Neural progenitor cell (in vitro differentiated cells): ENCODE results near the gene FLT4. TPM values are rescaled to one million over a fixed set of nuclear protein-coding genes. Genes with fewer than 3 reads are reported as not detected.

ENCODE experiments used
- DNase-seq: peaks from one replicate; pipeline ENCODE4 v3.0.0-alpha.2; 2016; ENCODE audit warnings: low spot score
- H2AFZ ChIP-seq: fragments of 200-600 bp; sonication (generic); replicated peaks from 2 replicates; pipeline ENCODE4 v1.6.1; 2016; ENCODE audit warnings: antibody characterized with exemption
- H3F3A ChIP-seq: fragments of 200-600 bp; sonication (generic); 2 replicates; pipeline ENCODE4 v1.6.1; 2016; ENCODE audit warnings: antibody characterized with exemption, low read depth
- H3K27ac ChIP-seq: fragments of 200-600 bp; sonication (generic); 2 replicates; pipeline ENCODE4 v1.5.1; 2016; ENCODE audit warnings: mild to moderate bottlenecking
- H3K27me3 ChIP-seq: fragments of 200-600 bp; sonication (generic); 2 replicates; pipeline ENCODE4 v1.6.1; 2016; ENCODE audit warnings: mild to moderate bottlenecking, moderate library complexity
- H3K36me3 ChIP-seq: fragments of 200-600 bp; sonication (generic); 2 replicates; pipeline ENCODE4 v1.5.1; 2016
- H3K4me1 ChIP-seq: fragments of 200-600 bp; sonication (generic); 2 replicates; pipeline ENCODE4 v1.6.1; 2016; ENCODE audit warnings: mixed run types
- H3K4me2 ChIP-seq: fragments of 200-600 bp; sonication (generic); 2 replicates; pipeline ENCODE4 v1.6.1; 2016
- H3K4me3 ChIP-seq: fragments of 200-600 bp; sonication (generic); 2 replicates; pipeline ENCODE4 v1.5.1; 2016
- H3K79me2 ChIP-seq: fragments of 200-600 bp; sonication (generic); 2 replicates; pipeline ENCODE4 v1.6.1; 2016; ENCODE audit warnings: low read depth
- H3K9ac ChIP-seq: fragments of 200-600 bp; sonication (generic); 2 replicates; pipeline ENCODE4 v1.6.1; 2016
- H3K9me3 ChIP-seq: fragments of 200-600 bp; sonication (generic); 2 replicates; pipeline ENCODE4 v1.5.1; 2016; ENCODE audit warnings: low read depth
- H4K20me1 ChIP-seq: fragments of 200-600 bp; sonication (generic); 2 replicates; pipeline ENCODE4 v1.6.1; 2016; ENCODE audit warnings: low read depth
- H3K27ac Mint-ChIP-seq: 3 replicates; pipeline ENCODE4 v1.8.0; 2021; ENCODE audit warnings: mixed read lengths
- H3K27me3 Mint-ChIP-seq: 2 replicates; pipeline ENCODE4 v1.8.0; 2022; ENCODE audit warnings: low read depth, mild to moderate bottlenecking, inconsistent platforms, moderate library complexity, mixed read lengths; ENCODE audit not compliant: insufficient read depth
- H3K36me3 Mint-ChIP-seq: 3 replicates; pipeline ENCODE4 v1.8.0; 2021; ENCODE audit warnings: mixed read lengths
- H3K4me1 Mint-ChIP-seq: 3 replicates; pipeline ENCODE4 v1.8.0; 2021; ENCODE audit warnings: mixed read lengths
- H3K4me3 Mint-ChIP-seq: 3 replicates; pipeline ENCODE4 v1.8.0; 2021; ENCODE audit warnings: mild to moderate bottlenecking, moderate library complexity, mixed read lengths
- H3K9me3 Mint-ChIP-seq: 3 replicates; pipeline ENCODE4 v1.8.0; 2020; ENCODE audit warnings: mixed read lengths
- CTCF ChIP-seq: fragments of 200-600 bp; sonication (generic); IDR thresholded peaks from 2 replicates; pipeline ENCODE4 v1.5.1; 2017; ENCODE audit warnings: antibody characterized with exemption, mild to moderate bottlenecking
- EZH2 ChIP-seq: fragments of 200-600 bp; sonication (generic); IDR thresholded peaks from 2 replicates; pipeline ENCODE4 v1.6.1; 2017; ENCODE audit warnings: antibody characterized with exemption, mild to moderate bottlenecking, moderate library complexity
- EZH2phosphoT487 ChIP-seq: fragments of 200-600 bp; sonication (generic); IDR thresholded peaks from 2 replicates; pipeline ENCODE4 v1.6.1; 2017; ENCODE audit warnings: antibody characterized with exemption
- total RNA-seq: library from RNA; depleted of rRNA; stranded (reverse); fragments of >200 nt; gene quantifications from 2 replicates; pipeline ENCODE4 v1.2.3, GENCODE V29; 2015; ENCODE audit warnings: low replicate concordance

FLT4 gene
- total RNA-seq, 1 donor from 2014 or later = 2.3 TPM

GRCh38 chr5:180692429-180692828 lies 43.0 kb upstream of the FLT4 start:
- DNase-seq = no peak
- Histone ChIP-seq H3K9ac (no peak overlapping the region), H3K4me2 (no peak overlapping the region), H3K9me3 (no peaks in the 10 kb centered on the region), H4K20me1 (no peaks in the 10 kb centered on the region), H3K36me3 (no peaks in the 10 kb centered on the region), H3K27ac (no peak overlapping the region), H3K27me3 (no peaks in the 10 kb centered on the region), H3F3A (no peaks in the 10 kb centered on the region), H2AFZ (no peak overlapping the region), H3K4me3 (no peak overlapping the region), H3K4me1 (peaks cover 9% of the 10 kb centered on the region), H3K79me2 (no peaks in the 10 kb centered on the region)
- Mint-ChIP-seq H3K27me3 (peaks cover 2% of the 10 kb centered on the region), H3K27ac (no peak overlapping the region), H3K36me3 (no peaks in the 10 kb centered on the region), H3K4me3 (no peak overlapping the region), H3K4me1 (peaks cover 2% of the 10 kb centered on the region), H3K9me3 (peaks cover 5% of the 10 kb centered on the region)
- TF ChIP-seq EZH2 (no peak), EZH2phosphoT487 (no peak), CTCF (no peak)

GRCh38 chr5:180691046-180691445 lies 41.6 kb upstream of the FLT4 start:
- Mint-ChIP-seq H3K4me3 (no peak overlapping the region), H3K27ac (no peak overlapping the region), H3K9me3 (peaks cover 5% of the 10 kb centered on the region), H3K4me1 (peaks cover 2% of the 10 kb centered on the region), H3K27me3 (peaks cover 2% of the 10 kb centered on the region), H3K36me3 (no peaks in the 10 kb centered on the region)
- H3K4me2 ChIP-seq = no peak overlapping the region
- TF ChIP-seq EZH2phosphoT487 (no peak), CTCF (no peak)
- no peaks in the 10 kb centered on the region for H3K9me3 ChIP-seq
- peaks cover 9% of the 10 kb centered on the region for H3K4me1 ChIP-seq
- no peak for DNase-seq
- no peak overlapping the region for H3K9ac ChIP-seq
- H3K4me3 ChIP-seq = no peak overlapping the region
- no peak overlapping the region for H3K27ac ChIP-seq
- no peaks in the 10 kb centered on the region for H3K27me3 ChIP-seq
- H2AFZ ChIP-seq = no peak overlapping the region
- H3K36me3 ChIP-seq = no peaks in the 10 kb centered on the region
- no peaks in the 10 kb centered on the region for H4K20me1 ChIP-seq
- no peaks in the 10 kb centered on the region for H3F3A ChIP-seq
- H3K79me2 ChIP-seq = no peaks in the 10 kb centered on the region

- TF ChIP-seq CTCF = no peak
- no peak for TF ChIP-seq EZH2
- no peak for TF ChIP-seq EZH2phosphoT487
- peaks cover 4% of the 10 kb centered on the region for H3K9me3 Mint-ChIP-seq
- no peaks in the 10 kb centered on the region for H3K36me3 Mint-ChIP-seq
- no peak overlapping the region for H3K27ac Mint-ChIP-seq
- Histone ChIP-seq H3K9ac (no peak overlapping the region), H4K20me1 (no peaks in the 10 kb centered on the region), H3K4me2 (peak overlapping the region; percentile 34), H3K79me2 (no peaks in the 10 kb centered on the region), H3K36me3 (no peaks in the 10 kb centered on the region), H3K27ac (no peak overlapping the region), H3K9me3 (no peaks in the 10 kb centered on the region), H3K4me1 (peaks cover 9% of the 10 kb centered on the region), H3K4me3 (no peak overlapping the region), H2AFZ (no peak overlapping the region), H3F3A (no peaks in the 10 kb centered on the region), H3K27me3 (no peaks in the 10 kb centered on the region)
- H3K4me1 Mint-ChIP-seq = peaks cover 2% of the 10 kb centered on the region
- no peak overlapping the region for H3K4me3 Mint-ChIP-seq
- H3K27me3 Mint-ChIP-seq = peaks cover 2% of the 10 kb centered on the region
- DNase-seq = peak; percentile 61
These were observed 41.2 kb upstream of the FLT4 start for GRCh38 chr5:180690562-180690961.
